GM21360 (cell line): Measurements from ENCODE around the gene CIT.

Source experiments
- ATAC-seq: cut with Tn5 transposase; IDR thresholded peaks from one replicate; pipeline ENCODE4 v1.9.1; 2021; ENCODE audit warnings: mild to moderate bottlenecking, moderate library complexity; ENCODE audit not compliant: unreplicated experiment

The CIT gene

DNA sequence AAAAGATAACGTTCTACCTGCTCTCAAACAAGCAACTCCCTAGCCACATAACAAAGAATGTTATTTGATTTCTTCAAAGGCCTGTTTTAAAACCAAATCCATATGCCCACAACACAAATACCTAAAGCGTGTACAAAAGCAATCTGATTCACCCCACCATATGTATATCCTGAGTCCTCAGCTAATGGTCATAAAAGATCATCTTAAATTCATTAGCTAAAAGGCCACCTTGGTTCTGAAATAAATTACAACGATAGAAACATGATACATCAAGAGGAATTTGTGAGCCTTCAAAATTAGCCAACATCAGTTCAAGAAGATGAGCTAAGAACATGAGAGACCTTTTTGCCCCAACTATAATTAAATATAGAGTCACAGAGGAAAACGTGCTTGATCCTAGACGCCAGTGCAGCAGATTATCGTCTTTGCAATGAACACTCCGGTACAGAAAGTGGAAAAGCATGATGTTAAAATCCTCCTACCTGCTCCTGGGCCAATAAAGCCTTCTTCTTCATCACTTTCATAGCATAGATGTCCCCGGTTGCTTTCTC lies 20.0 kb downstream of the CIT start:
- ATAC-seq, result no peak

DNA sequence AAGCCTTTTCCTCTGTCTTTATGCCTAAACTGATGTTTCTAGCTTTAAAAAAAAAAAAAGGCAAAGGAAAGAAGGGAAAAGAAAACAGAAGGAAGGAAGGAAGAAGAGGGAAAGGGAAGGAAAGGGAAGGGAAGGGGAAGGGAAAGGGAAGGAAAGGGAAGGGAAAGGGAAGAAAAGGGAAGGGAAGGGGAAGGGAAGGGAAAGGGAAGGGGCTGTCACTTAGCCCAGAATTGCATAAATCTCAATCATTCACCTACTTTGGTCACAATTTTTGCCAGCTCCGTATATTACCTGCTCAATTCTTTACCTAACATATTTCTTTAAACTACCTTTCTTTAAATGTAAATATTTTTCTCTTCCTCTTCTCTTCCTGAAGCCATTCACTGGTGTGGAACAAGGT lies 26.8 kb downstream of the CIT start:
- ATAC-seq, result no peak

- no peak for ATAC-seq
Observed at GRCh38 chr12:119843100-119843499, 34.0 kb downstream of the CIT start.

- no peak for ATAC-seq
Observed at GRCh38 chr12:119842380-119842779, 34.7 kb downstream of the CIT start.

DNA sequence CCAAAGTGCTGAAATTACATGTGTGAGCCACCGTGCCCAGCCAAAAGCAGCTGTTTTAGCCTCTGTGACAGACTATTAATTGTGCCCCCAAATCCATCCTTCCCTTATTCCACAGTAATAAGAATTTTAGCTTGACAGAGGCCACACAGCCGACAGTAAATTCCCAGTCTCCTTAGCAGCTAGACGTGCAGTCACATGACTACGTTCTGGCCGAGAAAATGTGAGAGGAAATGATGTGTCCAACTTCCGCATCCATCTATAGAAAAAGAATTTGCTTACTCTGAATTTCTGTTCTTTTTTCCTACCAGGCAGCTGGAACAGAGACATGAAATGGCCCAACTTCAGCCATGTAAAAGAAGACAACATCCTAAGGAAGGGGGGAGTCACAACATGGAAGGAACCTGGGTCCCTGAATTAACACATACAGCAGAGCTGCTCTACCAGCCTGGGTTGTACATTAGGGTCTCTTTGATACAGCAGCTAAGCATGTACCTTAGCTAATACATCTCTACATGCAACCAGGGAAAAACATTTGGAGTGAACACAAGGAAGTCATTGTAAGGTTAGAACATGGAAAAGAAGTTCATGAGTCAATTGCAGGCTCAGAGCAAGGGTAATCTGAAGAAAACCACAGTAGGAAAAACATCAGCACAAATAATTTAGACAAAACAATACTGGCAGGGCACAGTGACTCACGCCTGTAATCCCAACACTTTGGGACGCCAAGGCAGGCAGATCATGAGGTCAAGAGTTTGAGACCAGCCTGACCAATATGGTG lies 35.5 kb downstream of the CIT start:
- ATAC-seq, result no peak

GRCh38 chr12:119840582-119840981 lies 36.5 kb downstream of the CIT start:
- no peak for ATAC-seq

GRCh38 chr12:119840168-119840567 lies 37.0 kb downstream of the CIT start:
- ATAC-seq, result no peak

- ATAC-seq, result no peak
Observed at GRCh38 chr12:119838826-119839600, 38.1 kb downstream of the CIT start.

DNA sequence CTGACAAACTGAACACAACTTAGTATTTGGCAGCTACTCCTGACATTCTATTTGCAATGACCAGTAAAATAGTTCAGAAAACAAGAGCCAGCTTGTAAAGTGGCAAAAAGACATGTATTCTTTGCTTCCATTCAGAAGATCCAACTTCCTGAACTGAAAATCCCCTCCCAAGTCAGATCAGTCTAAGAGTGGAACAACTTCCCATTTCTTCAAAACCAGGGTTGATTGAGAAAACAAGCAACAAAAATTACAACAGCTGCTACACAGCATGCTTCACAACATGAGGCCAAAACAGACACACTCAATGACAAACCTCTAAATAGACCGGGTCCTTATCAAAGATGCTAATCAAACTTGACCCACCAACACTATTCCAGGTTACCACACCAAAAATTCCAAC lies 40.3 kb downstream of the CIT start:
- no peak for ATAC-seq

DNA sequence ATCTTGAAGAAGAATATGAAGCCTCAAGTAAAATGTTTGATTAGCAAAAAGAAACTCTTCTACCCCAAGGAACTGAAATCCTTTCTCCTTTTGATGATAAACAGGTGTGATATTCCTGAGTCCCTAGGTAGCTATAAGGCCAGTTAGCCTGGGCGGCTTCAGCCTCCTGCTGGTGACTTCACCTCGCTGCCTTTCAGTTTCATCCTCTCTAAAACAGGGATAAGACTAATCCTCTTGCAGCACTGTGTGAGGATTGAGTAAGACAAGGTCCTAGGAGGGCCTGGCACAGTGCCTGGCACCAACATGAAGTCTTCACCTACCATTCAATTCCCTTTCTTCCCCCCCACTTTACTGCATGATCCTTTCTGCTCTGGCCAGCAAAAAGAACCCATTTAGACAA lies 42.1 kb downstream of the CIT start:
- ATAC-seq, result no peak

DNA sequence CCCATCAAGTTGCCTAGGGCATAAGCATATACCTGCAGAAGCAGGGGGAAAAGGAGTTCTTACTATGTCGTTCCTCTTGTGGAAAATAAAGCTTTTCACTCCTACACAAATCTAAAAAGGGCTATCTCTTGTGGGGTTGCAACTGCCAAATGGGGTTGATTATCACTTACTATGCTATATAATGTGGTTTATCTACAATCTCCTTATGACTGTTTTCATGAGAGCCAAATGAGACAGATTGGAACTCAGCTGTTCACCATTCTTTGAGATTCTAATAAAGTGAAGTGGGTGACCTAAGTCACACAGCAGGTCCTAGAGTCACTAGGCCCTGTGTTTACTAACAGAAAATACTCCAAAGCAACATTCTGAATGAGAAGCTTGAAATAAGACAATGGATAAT lies 47.7 kb downstream of the CIT start:
- ATAC-seq, result no peak

- no peak for ATAC-seq
Observed at GRCh38 chr12:119828300-119828699, 48.8 kb downstream of the CIT start.

DNA sequence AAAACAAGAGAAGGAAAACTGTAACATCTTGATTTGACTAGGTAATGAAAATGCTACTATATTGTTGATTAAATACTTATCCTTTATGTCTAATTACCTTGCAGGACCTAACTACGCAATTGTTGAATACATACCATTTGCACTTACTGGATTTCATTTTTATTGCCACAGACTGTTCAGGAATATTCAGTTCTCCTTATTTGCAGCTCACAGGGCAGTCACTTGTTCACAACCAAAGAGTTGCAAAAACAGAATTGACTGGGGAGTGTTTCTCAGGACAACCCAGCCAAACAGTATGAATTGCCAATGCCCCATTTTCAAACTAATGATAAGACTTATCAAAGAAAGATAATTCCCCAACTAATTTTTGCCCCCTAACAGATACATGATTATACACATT lies 49.4 kb downstream of the CIT start:
- no peak for ATAC-seq

- no peak for ATAC-seq
Observed at GRCh38 chr12:119826661-119827445, 50.3 kb downstream of the CIT start.

- no peak for ATAC-seq
Observed at GRCh38 chr12:119825262-119825661, 51.9 kb downstream of the CIT start.

DNA sequence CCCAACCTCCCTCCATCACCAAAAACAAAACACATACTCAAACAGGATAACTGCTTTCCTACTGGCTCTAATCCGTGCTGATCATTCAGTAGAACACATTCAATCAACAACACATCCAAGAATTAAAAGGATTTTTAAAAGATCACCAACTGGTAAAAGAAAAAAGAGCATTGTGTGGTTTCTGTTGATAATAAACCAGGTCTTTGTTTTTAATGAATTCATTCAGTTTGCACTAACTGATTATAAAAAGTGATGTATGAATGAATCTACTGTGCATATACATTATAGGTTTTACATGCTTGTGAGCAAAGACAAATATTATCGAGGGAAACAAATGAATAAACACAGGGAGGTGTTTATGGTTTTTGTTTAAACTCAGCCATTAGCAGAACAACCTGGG lies 55.1 kb downstream of the CIT start:
- no peak for ATAC-seq

DNA sequence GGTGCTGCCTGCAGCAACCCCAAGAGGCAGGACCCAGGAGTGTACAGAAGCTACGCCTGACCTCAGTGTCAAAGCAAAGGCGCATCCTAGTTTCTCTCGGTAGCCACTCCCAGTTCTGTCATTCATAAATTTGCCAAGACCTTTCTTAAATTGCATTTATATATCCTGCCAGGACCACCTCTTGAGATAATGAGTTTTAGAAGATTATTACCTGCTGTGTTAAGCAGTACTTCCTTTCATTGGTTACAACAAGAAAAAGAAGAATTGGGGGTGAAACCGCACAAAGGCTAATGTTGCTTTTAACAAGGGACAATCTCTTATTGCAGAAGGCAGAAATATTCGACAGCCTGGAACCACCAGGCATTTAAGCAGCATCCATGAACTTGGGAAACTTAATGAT lies 57.8 kb downstream of the CIT start:
- no peak for ATAC-seq

DNA sequence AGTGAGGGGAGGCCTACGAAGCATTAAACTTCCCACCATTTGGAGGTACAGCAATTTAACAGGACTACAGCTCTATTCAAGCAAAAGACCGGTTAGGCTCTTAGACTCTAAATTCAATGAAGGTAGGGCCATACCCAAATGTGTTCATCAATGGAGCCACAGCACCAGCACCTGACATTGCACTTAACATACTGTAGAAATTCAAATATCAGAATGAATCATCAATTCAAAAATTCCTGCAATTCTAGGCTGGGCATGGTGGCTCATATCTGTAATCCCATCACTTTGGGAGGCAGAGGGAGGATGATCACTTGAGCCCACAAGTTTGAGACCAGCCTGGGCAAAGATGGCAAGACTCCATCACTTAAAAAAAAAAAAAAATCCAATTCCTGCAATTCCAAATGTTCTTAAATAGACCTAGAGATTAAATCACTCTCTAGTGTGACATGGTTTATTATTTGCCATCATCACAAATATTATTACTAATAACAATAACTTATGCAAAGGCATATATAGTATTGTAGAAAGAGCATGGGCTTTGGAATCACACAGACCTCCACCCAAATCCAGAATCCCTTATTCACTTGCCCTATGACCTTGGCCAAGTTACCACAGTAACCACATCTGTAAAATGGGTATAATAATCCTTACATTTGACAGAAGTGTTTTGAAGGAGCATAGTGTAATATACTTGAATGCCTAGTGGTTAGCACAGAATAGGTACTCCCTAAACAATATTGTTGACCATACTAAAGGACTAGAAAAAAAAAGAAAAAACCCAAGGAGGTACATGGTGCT lies 59.4 kb downstream of the CIT start:
- ATAC-seq, result no peak

- ATAC-seq, result no peak
Observed at GRCh38 chr12:119809023-119809422, 68.1 kb downstream of the CIT start.

DNA sequence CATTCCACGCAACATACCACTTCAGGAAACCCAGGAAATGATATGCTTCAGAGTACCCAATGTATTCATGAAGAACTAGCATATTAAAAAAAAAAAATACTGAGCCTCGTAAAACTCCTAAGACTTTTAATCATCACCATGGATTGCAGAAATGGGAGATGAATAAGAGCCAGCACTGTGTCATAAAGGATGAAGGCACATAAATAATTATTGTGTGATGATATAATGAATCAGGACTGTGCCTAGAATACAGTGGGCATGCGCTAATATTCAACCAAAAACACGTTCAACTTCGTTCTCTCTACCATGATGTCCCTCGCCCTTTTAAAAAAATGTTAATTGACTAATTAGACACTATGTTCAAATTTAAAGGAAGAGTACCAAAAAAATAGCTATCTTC lies 68.7 kb downstream of the CIT start:
- no peak for ATAC-seq

DNA sequence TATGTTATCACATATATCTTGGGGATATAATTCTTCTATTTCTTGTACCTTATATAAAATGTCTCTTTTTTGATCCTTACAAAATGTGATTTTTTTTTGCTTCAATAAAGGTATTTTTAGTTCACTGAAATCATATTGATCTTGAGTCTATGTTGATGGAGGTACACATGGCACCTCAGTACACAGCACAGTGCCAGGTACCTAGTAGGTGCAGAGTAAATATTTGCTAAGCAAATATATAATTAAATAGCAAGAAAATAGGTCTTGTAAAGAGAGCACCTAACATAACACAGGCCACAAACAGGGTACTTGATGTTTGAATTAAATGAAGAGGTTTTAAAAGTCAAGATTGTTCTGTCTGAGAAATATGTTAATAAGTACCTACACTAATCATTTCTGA lies 69.7 kb downstream of the CIT start:
- ATAC-seq, result no peak
